GM21576 (cell line): ENCODE results near the gene OR56A1.

Source experiments
- ATAC-seq: cut with Tn5 transposase; IDR thresholded peaks from one replicate; pipeline ENCODE4 v1.9.1; 2021; ENCODE audit warnings: mild to moderate bottlenecking, moderate library complexity; ENCODE audit not compliant: unreplicated experiment

Gene OR56A1

DNA sequence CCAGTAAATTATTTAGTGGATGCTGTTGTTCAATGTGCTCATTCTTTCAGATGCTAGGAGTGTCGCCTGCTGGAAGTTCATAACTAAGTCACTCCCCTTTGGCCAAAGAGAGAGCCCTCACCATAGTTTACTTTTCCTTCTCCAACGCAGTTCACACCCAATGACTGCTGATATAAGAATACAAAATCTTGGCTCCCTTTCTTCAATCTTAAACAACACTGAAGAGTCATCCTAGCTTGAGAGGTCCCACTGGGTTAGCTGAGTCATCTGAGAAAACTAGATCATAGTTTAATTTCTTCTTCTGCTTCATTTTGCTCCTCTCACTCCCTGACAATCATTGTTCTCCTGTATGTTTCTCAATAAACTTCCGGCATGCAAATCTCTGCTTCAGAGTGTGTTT is 38.4 kb downstream of the OR56A1 start:
- no peak for ATAC-seq

DNA sequence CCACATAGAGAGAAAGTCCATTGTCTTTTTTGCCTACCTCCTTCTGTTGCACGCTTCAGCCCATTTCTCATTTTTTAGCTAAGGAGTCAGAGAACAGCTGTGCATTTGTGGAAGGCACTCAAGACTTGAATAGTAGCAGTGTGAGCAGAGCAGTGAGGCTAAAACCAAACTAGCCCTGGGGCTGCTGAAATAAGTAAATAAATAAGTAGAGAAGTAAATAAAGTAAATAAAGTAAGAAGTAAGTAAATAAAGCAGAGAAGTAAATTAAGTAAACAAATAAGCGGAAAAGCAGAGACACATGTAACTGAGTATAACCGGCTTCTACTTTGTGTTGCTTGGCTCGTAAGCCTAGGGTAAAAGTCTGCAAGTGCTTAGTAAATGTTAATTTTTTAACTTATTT is 41.4 kb downstream of the OR56A1 start:
- no peak for ATAC-seq

GRCh38 chr11:5986885-5987284 is 43.7 kb downstream of the OR56A1 start, which contains the start of gene OR52L1:
TSS of gene OR52L1 (minus strand) at chr11:5986985. CDS start at chr11:5986930, 55 bp downstream.
- ATAC-seq, result no peak

DNA sequence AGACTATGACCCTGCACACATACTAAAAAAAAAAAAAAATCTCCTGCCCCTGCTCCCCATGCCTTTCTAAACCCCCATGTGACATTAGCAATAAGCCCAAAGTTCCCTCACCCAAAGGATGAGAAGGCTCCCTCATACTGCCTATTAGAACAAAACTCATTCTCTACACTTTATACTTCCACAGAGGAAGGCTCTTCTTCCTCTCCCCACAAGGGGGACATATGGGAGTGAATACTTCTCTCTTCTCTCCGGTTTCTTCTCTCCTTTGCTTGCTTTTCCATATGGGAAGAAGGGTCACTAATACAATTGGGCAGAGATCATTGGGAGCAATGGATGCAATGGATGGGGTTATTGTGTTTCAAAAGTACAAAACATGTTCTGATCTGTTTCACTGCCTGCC is 47.1 kb downstream of the OR56A1 start:
- no peak for ATAC-seq

- no peak for ATAC-seq
These were observed 57.0 kb downstream of the OR56A1 start for GRCh38 chr11:5973530-5973929.
